Fibroblast of the aortic adventitia (primary cell): Measurements from ENCODE around the gene CCNQ. TPM values are rescaled to one million over a fixed set of nuclear protein-coding genes. Genes with fewer than 3 reads are reported as not detected.
A peak's percentile ranks its signal among the peaks of the same experiment; 100 is the strongest.

Experiments used
- DNase-seq: peaks from one replicate; pipeline ENCODE4 v3.0.0-alpha.2; 2010; ENCODE audit warnings: low read depth
- H3K4me3 ChIP-seq: 2 replicates; pipeline ENCODE4 v1.5.1; 2011; ENCODE audit warnings: low read depth, mild to moderate bottlenecking, control low read depth, low read length, moderate library complexity
- CTCF ChIP-seq: IDR thresholded peaks from 2 replicates; pipeline ENCODE4 v1.5.1; 2011; ENCODE audit warnings: mild to moderate bottlenecking, low read length, control low read depth, inconsistent platforms; ENCODE audit not compliant: insufficient read depth
- total RNA-seq: library from RNA; depleted of rRNA; stranded (reverse); fragments of >200 nt; gene quantifications from 2 replicates; pipeline ENCODE4 v1.2.3, GENCODE V29; 2012; ENCODE audit warnings: low replicate concordance

The CCNQ gene
- total RNA-seq, 1 donor, result 14.5 TPM

- no peak overlapping the region for H3K4me3 ChIP-seq
- no peak for DNase-seq
- TF ChIP-seq CTCF, result no peak
Observed at GRCh38 chrX:153637121-153638040, 38.4 kb upstream of the CCNQ start.

GRCh38 chrX:153636716-153637115, 37.8 kb upstream of the CCNQ start:
- DNase-seq, result no peak
- no peak overlapping the region for H3K4me3 ChIP-seq
- TF ChIP-seq CTCF, result no peak

GRCh38 chrX:153635788-153636668, 37.1 kb upstream of the CCNQ start:
- no peak for DNase-seq
- no peak overlapping the region for H3K4me3 ChIP-seq
- peak; percentile 15 for TF ChIP-seq CTCF

- H3K4me3 ChIP-seq, result no peak overlapping the region
- no peak for DNase-seq
- TF ChIP-seq CTCF, result no peak
Observed at GRCh38 chrX:153635388-153635787, 36.4 kb upstream of the CCNQ start.

GRCh38 chrX:153634832-153635231, 35.9 kb upstream of the CCNQ start:
- TF ChIP-seq CTCF, result no peak
- no peak for DNase-seq
- no peak overlapping the region for H3K4me3 ChIP-seq

GRCh38 chrX:153634236-153634635, 35.3 kb upstream of the CCNQ start:
- TF ChIP-seq CTCF, result no peak
- DNase-seq, result no peak
- no peak overlapping the region for H3K4me3 ChIP-seq
